GM06990 (cell line): Measurements from ENCODE around the gene UCN2.

Experiments used
- DNase-seq: peaks from one replicate; pipeline ENCODE4 v3.0.0-alpha.2; 2011; ENCODE audit not compliant: insufficient read length; ENCODE audit errors: extremely low read depth
- H3K27me3 ChIP-seq: replicated peaks from 2 replicates; pipeline ENCODE4 v1.6.0; 2011; ENCODE audit warnings: low read length; ENCODE audit not compliant: control insufficient read depth, insufficient read depth
- H3K36me3 ChIP-seq: 2 replicates; pipeline ENCODE4 v1.5.1; 2011; ENCODE audit warnings: low read length; ENCODE audit not compliant: control insufficient read depth, insufficient read depth
- H3K4me3 ChIP-seq: replicated peaks from 2 replicates; pipeline ENCODE4 v1.5.1; 2011; ENCODE audit warnings: low read depth, mild to moderate bottlenecking, control low read depth, low read length
- TF ChIP-seq, protein P1 (sequence below): IDR thresholded peaks from 2 replicates; pipeline ENCODE4 v1.5.1; 2011; ENCODE audit warnings: low read length, control low read depth, mild to moderate bottlenecking, inconsistent platforms; ENCODE audit not compliant: insufficient read depth, poor library complexity, severe bottlenecking

UCN2 gene

DNA sequence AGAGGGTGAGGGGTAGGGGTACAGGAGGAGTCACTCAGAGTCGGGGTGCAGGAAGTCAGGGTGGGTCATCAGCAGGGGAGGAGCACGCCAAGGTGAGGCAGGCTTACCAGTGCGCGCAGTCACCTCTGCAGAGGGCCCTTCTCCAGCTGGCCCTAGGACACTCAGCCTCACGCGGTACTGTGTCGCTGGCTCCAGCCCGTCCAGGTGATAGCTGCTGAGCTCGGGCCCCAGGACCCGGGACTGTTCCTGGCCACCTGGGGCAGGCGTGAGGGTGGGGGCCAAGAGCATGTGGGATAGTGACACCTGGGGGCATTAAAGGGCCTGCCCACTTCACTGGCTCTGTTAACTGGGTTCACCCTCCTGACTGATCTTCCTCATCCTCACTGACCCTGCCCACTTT lies 24.1 kb upstream of the UCN2 start:
- Histone ChIP-seq H3K27me3 (no peaks in the 10 kb centered on the region; the same call in none of the 2 replicates), H3K4me3 (no peak overlapping the region), H3K36me3 (no peaks in the 10 kb centered on the region)
- no peak for DNase-seq
- TF ChIP-seq, protein P1, sequence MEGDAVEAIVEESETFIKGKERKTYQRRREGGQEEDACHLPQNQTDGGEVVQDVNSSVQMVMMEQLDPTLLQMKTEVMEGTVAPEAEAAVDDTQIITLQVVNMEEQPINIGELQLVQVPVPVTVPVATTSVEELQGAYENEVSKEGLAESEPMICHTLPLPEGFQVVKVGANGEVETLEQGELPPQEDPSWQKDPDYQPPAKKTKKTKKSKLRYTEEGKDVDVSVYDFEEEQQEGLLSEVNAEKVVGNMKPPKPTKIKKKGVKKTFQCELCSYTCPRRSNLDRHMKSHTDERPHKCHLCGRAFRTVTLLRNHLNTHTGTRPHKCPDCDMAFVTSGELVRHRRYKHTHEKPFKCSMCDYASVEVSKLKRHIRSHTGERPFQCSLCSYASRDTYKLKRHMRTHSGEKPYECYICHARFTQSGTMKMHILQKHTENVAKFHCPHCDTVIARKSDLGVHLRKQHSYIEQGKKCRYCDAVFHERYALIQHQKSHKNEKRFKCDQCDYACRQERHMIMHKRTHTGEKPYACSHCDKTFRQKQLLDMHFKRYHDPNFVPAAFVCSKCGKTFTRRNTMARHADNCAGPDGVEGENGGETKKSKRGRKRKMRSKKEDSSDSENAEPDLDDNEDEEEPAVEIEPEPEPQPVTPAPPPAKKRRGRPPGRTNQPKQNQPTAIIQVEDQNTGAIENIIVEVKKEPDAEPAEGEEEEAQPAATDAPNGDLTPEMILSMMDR, result no peak

DNA sequence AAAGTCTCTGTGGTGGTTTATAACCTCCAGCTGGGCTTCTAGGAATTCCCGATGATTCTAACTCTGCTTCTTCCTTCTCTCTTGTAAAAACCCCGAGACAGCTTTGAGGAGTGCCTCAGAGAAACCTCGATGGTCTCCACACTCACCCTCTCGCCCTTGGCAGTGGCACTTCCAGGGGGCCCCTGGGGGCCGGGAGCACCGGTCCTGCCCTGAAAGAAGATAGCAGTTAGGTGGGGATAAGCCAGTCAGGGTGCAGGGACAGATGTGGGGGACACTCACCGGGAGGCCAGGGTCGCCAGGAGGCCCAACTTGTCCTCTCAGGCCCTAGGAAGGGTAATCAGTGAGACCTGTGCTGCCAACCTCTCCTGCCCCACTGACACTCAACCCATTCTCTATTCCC lies 21.8 kb upstream of the UCN2 start:
- no peak for DNase-seq
- H3K4me3 ChIP-seq, result no peak overlapping the region
- H3K36me3 ChIP-seq, result no peaks in the 10 kb centered on the region
- TF ChIP-seq, protein P1, result no peak
- no peaks in the 10 kb centered on the region; the same call in none of the 2 replicates for H3K27me3 ChIP-seq

DNA sequence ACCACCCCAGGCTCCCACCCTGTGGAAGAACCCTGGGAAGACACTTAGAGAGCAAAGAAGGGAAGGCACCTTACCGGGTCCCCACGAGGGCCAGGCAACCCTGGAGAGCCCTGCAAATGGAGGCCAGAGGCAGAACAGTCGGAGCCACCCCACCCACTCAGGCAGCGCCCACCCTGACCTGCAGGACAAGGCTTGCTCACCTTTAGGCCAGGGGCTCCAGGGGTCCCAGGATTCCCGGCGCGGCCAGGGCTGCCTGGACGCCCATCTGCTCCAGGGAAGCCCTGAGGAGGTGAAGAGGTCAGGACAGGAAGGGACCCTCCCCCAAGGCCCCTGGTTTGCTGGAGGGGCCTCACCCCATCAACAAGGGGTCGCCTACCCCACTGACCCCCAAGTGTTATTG lies 21.3 kb upstream of the UCN2 start:
- TF ChIP-seq, protein P1, result no peak
- DNase-seq, result no peak
- Histone ChIP-seq H3K4me3 (no peak overlapping the region), H3K27me3 (no peaks in the 10 kb centered on the region; the same call in none of the 2 replicates), H3K36me3 (no peaks in the 10 kb centered on the region)

DNA sequence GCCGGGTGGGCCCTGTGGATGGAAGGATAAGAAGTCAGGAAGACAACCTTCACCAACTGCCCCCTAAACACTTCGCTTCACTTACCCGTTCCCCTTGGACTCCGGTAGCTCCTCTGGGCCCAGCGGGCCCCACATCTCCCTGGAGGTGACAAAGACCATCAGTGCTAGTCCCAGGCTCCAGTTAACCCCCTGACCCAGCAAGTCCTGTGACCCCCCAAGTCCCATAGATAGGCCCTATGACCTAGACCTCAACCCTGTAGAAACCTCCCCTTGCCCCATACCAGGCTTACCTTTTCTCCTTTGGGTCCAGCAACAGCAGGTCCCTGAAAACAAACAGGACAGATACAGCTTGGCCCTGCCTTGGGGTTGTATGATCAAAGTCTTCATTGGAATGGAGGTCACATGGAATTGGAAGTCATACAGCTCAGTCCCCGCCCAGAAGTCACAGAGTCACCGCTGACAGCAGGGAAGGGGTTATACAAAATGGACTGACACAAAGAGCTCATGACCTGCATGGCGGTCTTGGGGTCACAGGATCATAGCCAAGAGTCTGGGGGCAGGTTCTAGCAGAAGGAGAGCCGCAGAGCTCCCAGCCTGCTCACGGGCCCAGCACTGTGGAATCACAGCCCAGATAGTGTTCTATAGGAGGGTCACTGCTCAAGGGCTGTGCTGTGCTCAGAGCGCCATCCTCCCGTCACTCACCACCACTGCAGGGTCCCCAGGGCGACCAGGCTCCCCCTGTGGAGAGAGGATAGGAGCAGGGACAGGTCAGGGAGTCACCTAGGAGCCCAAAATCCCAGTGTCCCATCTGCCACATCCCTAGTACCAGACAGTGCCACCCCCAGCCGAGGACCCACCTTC lies 18.3 kb upstream of the UCN2 start:
- H3K36me3 ChIP-seq, result no peaks in the 10 kb centered on the region
- TF ChIP-seq, protein P1, result no peak

DNA sequence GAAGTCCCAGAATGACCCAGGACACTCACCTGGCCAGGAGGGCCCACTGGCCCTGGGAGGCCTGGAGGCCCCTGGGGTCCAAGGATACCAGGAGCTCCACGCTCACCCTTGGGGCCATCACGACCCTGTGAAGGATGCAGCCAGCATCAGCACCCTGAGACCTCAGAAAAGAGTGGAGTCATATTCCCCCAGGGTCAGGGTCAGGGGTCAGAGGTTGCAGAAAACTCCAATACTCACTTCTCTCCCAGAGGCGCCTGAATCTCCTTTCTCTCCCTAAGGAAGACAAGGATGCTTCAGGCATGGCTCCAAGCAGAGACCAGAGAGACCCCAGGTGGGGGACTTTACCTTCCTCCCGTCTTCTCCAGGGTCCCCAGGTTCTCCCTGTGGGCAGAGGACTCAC lies 13.1 kb upstream of the UCN2 start:
- no peak for DNase-seq
- TF ChIP-seq, protein P1, result no peak

More for the DNA sequence above, 18.3 kb upstream of the UCN2 start:
- no peak overlapping the region for H3K4me3 ChIP-seq
- no peaks in the 10 kb centered on the region; the same call in none of the 2 replicates for H3K27me3 ChIP-seq
- no peak for DNase-seq

More for the DNA sequence above, 13.1 kb upstream of the UCN2 start:
- no peaks in the 10 kb centered on the region; the same call in 1 of the 2 replicates for H3K27me3 ChIP-seq
- no peaks in the 10 kb centered on the region for H3K36me3 ChIP-seq
- no peak overlapping the region for H3K4me3 ChIP-seq
